Mesenchymal stem cell (in vitro differentiated cells and primary cell): ENCODE data around the gene MYBPC2.

Experiments
- DNase-seq: peaks from one replicate; pipeline ENCODE4 v3.0.0-alpha.2; 2013
- H2AFZ ChIP-seq: one replicate; pipeline ENCODE4 v1.6.1; 2013; ENCODE audit warnings: low read depth, mild to moderate bottlenecking, control low read depth, inconsistent platforms, low read length, moderate library complexity
- H2AK5ac ChIP-seq: 2 replicates; pipeline ENCODE4 v1.6.1; 2013; ENCODE audit warnings: low read length, moderate library complexity, mild to moderate bottlenecking, inconsistent platforms; ENCODE audit not compliant: severe bottlenecking
- H2BK120ac ChIP-seq: one replicate; pipeline ENCODE4 v1.6.1; 2013; ENCODE audit warnings: low read depth, mild to moderate bottlenecking, inconsistent platforms, low read length, moderate library complexity
- H2BK12ac ChIP-seq, 2 experiments: one replicate each; pipeline ENCODE4 v1.6.1; 2013; ENCODE audit warnings: inconsistent platforms in 2 of 2, low read length in 2 of 2, mild to moderate bottlenecking in 2 of 2, moderate library complexity in 2 of 2, control low read depth in 1 of 2
- H2BK15ac ChIP-seq: one replicate; pipeline ENCODE4 v1.6.1; 2013; ENCODE audit warnings: mild to moderate bottlenecking, low read depth, inconsistent platforms; ENCODE audit not compliant: poor library complexity, severe bottlenecking
- H2BK5ac ChIP-seq: 2 replicates; pipeline ENCODE4 v1.6.1; 2013; ENCODE audit warnings: low read depth, mild to moderate bottlenecking, low read length, control low read depth, inconsistent platforms; ENCODE audit not compliant: poor library complexity, severe bottlenecking
- H3K14ac ChIP-seq, 2 experiments: one replicate each; pipeline ENCODE4 v1.6.1; 2013; ENCODE audit warnings: inconsistent platforms in 2 of 2, low read length in 2 of 2, control low read depth in 1 of 2, mild to moderate bottlenecking in 1 of 2, moderate library complexity in 1 of 2
- H3K18ac ChIP-seq, 2 experiments: one replicate each; pipeline ENCODE4 v1.6.1; 2013; ENCODE audit warnings: inconsistent platforms in 2 of 2, low read length in 2 of 2, control low read depth in 1 of 2, low read depth in 1 of 2, mild to moderate bottlenecking in 1 of 2
- H3K23ac ChIP-seq, 2 experiments: one replicate each; pipeline ENCODE4 v1.6.1; 2013; ENCODE audit warnings: inconsistent platforms in 2 of 2, low read length in 2 of 2, mild to moderate bottlenecking in 2 of 2, moderate library complexity in 2 of 2, control low read depth in 1 of 2
- H3K27ac ChIP-seq: 2 replicates; pipeline ENCODE4 v1.5.1; 2013; ENCODE audit warnings: mild to moderate bottlenecking, moderate library complexity, low read length, control low read depth, inconsistent platforms; ENCODE audit not compliant: poor library complexity, severe bottlenecking
- H3K27me3 ChIP-seq, 2 experiments: 2 replicates each; pipeline versions ENCODE4 v1.6.1 to v1.7.0; 2013; ENCODE audit warnings: low read length in 2 of 2, mild to moderate bottlenecking in 2 of 2, moderate library complexity in 2 of 2, control low read depth in 1 of 2, inconsistent platforms in 1 of 2; ENCODE audit not compliant: control insufficient read depth in 1 of 2, insufficient read depth in 1 of 2
- H3K36me3 ChIP-seq, 2 experiments: 2 replicates each; pipeline versions ENCODE4 v1.6.1 to v1.7.0; 2013; ENCODE audit warnings: low read length in 2 of 2, control low read depth in 1 of 2, inconsistent platforms in 1 of 2, low read depth in 1 of 2, mild to moderate bottlenecking in 1 of 2; ENCODE audit not compliant: insufficient read depth in 2 of 2, control insufficient read depth in 1 of 2
- H3K4ac ChIP-seq, 2 experiments: one replicate each; pipeline ENCODE4 v1.6.1; 2013; ENCODE audit warnings: inconsistent platforms in 2 of 2, low read length in 2 of 2, mild to moderate bottlenecking in 2 of 2, moderate library complexity in 2 of 2, control low read depth in 1 of 2, low read depth in 1 of 2
- H3K4me1 ChIP-seq: 2 replicates; pipeline ENCODE4 v1.6.1; 2013; ENCODE audit warnings: low read depth, low read length, control low read depth; ENCODE audit not compliant: control insufficient read depth, insufficient read depth
- H3K4me2 ChIP-seq: 2 replicates; pipeline ENCODE4 v1.6.1; 2013; ENCODE audit warnings: low read length, mild to moderate bottlenecking, inconsistent platforms; ENCODE audit not compliant: poor library complexity, severe bottlenecking
- H3K4me3 ChIP-seq, 2 experiments: 2 replicates each; pipeline versions ENCODE4 v1.5.1 to v1.7.0; 2013; ENCODE audit warnings: low read length in 2 of 2, mild to moderate bottlenecking in 2 of 2, control low read depth in 1 of 2, low read depth in 1 of 2; ENCODE audit not compliant: insufficient read depth in 1 of 2
- H3K79me1 ChIP-seq: replicated peaks from 2 replicates; pipeline ENCODE4 v1.6.1; 2013; ENCODE audit warnings: mild to moderate bottlenecking, control low read depth, low read length, inconsistent platforms; ENCODE audit not compliant: poor library complexity, severe bottlenecking
- H3K9ac ChIP-seq: 2 replicates; pipeline ENCODE4 v1.7.0; 2013; ENCODE audit warnings: mild to moderate bottlenecking, low read length, moderate library complexity
- H3K9me3 ChIP-seq: 2 replicates; pipeline ENCODE4 v1.7.0; 2013; ENCODE audit warnings: mild to moderate bottlenecking, low read length; ENCODE audit not compliant: control insufficient read depth
- H4K8ac ChIP-seq: one replicate; pipeline ENCODE4 v1.6.1; 2013; ENCODE audit warnings: inconsistent platforms, mild to moderate bottlenecking, low read length, moderate library complexity
- H4K91ac ChIP-seq: one replicate; pipeline ENCODE4 v1.6.1; 2013; ENCODE audit warnings: mild to moderate bottlenecking, low read length, inconsistent platforms
- WGBS: methylation state at CpG from one replicate; pipeline ENCODE4 v1.1.7; 2013; ENCODE audit warnings: mixed read lengths; 5-methylcytosine and 5-hydroxymethylcytosine counted together

Gene MYBPC2

GRCh38 chr19:50509366-50509765, 76.7 kb downstream of the MYBPC2 start:
- Histone ChIP-seq H3K4me2 (no peak overlapping the region), H3K23ac (no peak overlapping the region), H3K4me3 (no peak overlapping the region), H3K18ac (no peak overlapping the region), H2BK15ac (no peak overlapping the region), H3K79me1 (peaks cover 10% of the 10 kb centered on the region), H3K27ac (no peak overlapping the region), H3K4ac (no peak overlapping the region), H3K9ac (no peak overlapping the region), H2BK5ac (no peak overlapping the region), H3K14ac (no peak overlapping the region), H4K91ac (no peak overlapping the region), H3K36me3 (peaks cover 0 to 19% of the 10 kb centered on the region in 2 experiments), H3K27me3 (peaks cover 0 to 8% of the 10 kb centered on the region in 2 experiments), H3K9me3 (no peaks in the 10 kb centered on the region), H4K8ac (no peak overlapping the region), H2BK120ac (no peak overlapping the region), H3K4me1 (peaks cover 22% of the 10 kb centered on the region), H2BK12ac (no peak overlapping the region), H2AK5ac (no peak overlapping the region), H2AFZ (no peak overlapping the region)
- DNase-seq, result no peak
- WGBS, result 92% methylated on average over 11 of the region's 11 CpGs

DNA sequence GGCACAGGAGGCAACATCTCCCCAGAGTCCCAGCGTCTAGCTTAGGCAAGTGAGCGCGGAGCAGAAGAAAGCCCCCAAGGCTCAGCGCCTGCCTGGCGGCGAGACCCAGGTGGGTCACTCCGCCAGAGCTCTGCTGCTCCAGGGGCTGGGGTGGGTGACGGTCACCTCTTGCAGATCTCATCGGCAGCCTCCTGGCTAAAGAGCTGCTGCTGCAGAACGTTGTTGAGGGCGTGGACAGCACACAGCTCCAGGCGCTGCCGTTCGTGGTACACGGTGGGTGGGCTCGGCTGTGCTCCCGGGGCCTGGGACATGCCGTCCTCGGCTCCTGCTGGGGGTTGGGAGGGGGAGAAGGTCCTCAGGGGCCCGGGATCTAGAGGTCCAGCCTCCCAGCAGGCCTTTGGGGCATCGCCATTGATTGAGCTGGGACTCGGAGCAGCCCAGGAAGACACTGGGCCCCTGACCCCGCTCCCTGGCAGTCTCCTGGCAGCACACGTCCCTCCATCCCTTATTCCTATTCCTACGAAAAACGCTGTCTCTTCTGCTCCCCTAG, 77.5 kb downstream of the MYBPC2 start:
- Histone ChIP-seq H3K4me3 (peak overlapping the region in 1 of 2 experiments; percentile 99), H3K9ac (peak overlapping the region; percentile 98), H3K18ac (peak overlapping the region in 1 of 2 experiments; percentile 37), H2BK12ac (peak overlapping the region in 1 of 2 experiments; percentile 17), H4K8ac (peak overlapping the region; percentile 33), H3K27ac (no peak overlapping the region), H3K27me3 (peaks cover 0 to 9% of the 10 kb centered on the region in 2 experiments), H3K4me1 (peaks cover 22% of the 10 kb centered on the region), H2AK5ac (peak overlapping the region; percentile 27), H2BK120ac (no peak overlapping the region), H3K23ac (no peak overlapping the region), H3K4ac (peak overlapping the region in 1 of 2 experiments; percentile 47), H3K4me2 (peak overlapping the region; percentile 62), H3K36me3 (peaks cover 0 to 19% of the 10 kb centered on the region in 2 experiments), H3K79me1 (peaks cover 10% of the 10 kb centered on the region), H3K14ac (peak overlapping the region in 1 of 2 experiments; percentile 19), H3K9me3 (no peaks in the 10 kb centered on the region), H2BK5ac (no peak overlapping the region), H2BK15ac (no peak overlapping the region), H4K91ac (peak overlapping the region; percentile 54), H2AFZ (no peak overlapping the region)
- 82% methylated on average over 22 of the region's 26 CpGs for WGBS
- DNase-seq, result no peak

DNA sequence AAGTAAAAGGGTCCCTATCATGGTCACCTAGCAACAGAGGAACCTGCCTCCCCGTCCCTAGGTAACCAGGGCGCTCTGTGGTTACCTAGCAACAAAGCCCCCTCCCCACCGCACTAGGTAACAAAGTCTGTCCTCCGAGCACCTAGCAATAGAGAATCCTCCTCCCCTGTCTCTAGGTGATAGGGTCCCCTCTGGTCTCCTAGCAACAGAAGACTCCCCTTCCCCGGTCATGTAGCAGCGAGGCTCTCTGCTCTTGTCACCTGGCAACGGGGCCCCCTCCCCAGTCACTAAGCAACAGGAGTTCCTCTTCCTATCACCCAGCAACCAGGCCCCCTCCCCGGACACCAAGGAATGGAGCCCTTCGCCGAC, 78.0 kb downstream of the MYBPC2 start:
- peak overlapping the region; percentile 33 for H2AK5ac ChIP-seq
- peaks cover 0 to 16% of the 10 kb centered on the region in 2 experiments for H3K36me3 ChIP-seq
- no peak overlapping the region for H2BK15ac ChIP-seq
- H3K9ac ChIP-seq, result peak overlapping the region; percentile 98
- peak overlapping the region; percentile 48 to 91 for H3K4ac ChIP-seq
- WGBS, result 7% methylated on average over 10 of the region's 10 CpGs
- peaks cover 0 to 9% of the 10 kb centered on the region in 2 experiments for H3K27me3 ChIP-seq
- H4K91ac ChIP-seq, result peak overlapping the region; percentile 54
- peak overlapping the region; percentile 27 for H2BK120ac ChIP-seq
- peak overlapping the region; percentile 70 to 99 for H3K4me3 ChIP-seq
- peak overlapping the region; percentile 52 to 81 for H3K18ac ChIP-seq
- H2BK12ac ChIP-seq, result no peak overlapping the region
- H3K9me3 ChIP-seq, result no peaks in the 10 kb centered on the region
- H4K8ac ChIP-seq, result peak overlapping the region; percentile 41
- DNase-seq, result no peak
- H3K14ac ChIP-seq, result peak overlapping the region in 1 of 2 experiments; percentile 37
- H3K79me1 ChIP-seq, result peaks cover 10% of the 10 kb centered on the region
- H3K4me1 ChIP-seq, result peaks cover 22% of the 10 kb centered on the region
- H3K4me2 ChIP-seq, result peak overlapping the region; percentile 62
- H3K27ac ChIP-seq, result no peak overlapping the region
- H3K23ac ChIP-seq, result no peak overlapping the region
- H2AFZ ChIP-seq, result peak overlapping the region; percentile 8
- H2BK5ac ChIP-seq, result no peak overlapping the region

DNA sequence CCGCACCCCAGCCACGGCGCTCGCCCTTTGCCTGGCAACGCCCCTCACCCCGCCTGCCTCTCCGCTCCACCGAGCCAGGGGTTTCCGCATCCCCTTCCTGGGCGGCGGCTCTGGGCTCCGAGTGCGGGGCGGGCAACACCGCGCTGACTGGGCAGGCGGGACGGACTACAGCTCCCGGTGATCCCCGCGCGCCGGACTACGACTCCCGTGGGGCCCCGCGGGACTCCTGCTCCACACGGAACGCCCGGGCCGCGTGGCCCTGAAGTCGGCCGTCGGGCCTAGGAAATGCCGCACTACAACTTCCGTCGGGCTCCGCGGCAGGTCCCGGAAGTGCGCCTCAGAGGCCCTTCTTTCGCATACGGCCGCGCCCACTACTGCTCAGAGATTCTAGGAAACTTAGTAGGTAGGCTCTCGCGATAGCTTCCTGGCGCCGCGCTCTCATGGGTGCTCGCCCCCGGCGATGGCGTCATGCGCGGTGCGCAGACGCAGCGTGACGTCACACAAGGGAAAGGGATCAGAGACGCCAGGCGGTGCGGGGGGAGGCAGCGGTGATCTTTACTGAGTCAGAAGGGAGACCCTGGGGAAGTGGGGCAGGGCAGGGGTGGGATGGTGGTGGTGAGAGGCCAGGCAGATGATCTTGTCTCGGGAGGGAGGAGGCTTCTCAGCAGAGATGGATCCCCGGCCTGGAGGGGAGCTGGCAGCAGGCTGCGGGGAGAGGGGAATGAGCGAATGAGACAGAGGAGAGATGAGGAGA, 78.6 kb downstream of the MYBPC2 start, which contains the start of gene JOSD2:
Gene JOSD2, minus strand, starts transcription at position 123 of the 754 bp plus-strand sequence. CDS start 760 bp downstream, outside the sequence.
- Histone ChIP-seq H2BK120ac (peak within 1 kb of the TSS; percentile 50), H3K4ac (peak within 1 kb of the TSS; percentile 90 to 91), H2BK12ac (peak within 1 kb of the TSS in 1 of 2 experiments; percentile 17), H3K9me3 (no peaks in the 10 kb centered on the region), H3K4me1 (peaks cover 22% of the 10 kb centered on the region), H3K27ac (no peak within 1 kb of the TSS), H3K23ac (no peak within 1 kb of the TSS), H4K91ac (peak within 1 kb of the TSS; percentile 65), H3K4me3 (peak within 1 kb of the TSS; percentile 70 to 99), H3K36me3 (peaks cover 0 to 11% of the 10 kb centered on the region in 2 experiments), H4K8ac (peak within 1 kb of the TSS; percentile 99), H3K27me3 (peaks cover 0 to 9% of the 10 kb centered on the region in 2 experiments), H3K18ac (peak within 1 kb of the TSS; percentile 81 to 87), H2BK15ac (peak within 1 kb of the TSS; percentile 82), H2AFZ (peak within 1 kb of the TSS; percentile 8), H3K14ac (peak within 1 kb of the TSS in 1 of 2 experiments; percentile 37), H2AK5ac (peak within 1 kb of the TSS; percentile 33), H3K9ac (peak within 1 kb of the TSS; percentile 98), H3K4me2 (peak within 1 kb of the TSS; percentile 62), H3K79me1 (peaks cover 10% of the 10 kb centered on the region), H2BK5ac (no peak within 1 kb of the TSS)
- WGBS, result 3% methylated on average over 69 of the region's 69 CpGs
- peak; percentile 99 for DNase-seq
